Kidney glomerular epithelial cell (primary cell): ENCODE measurements around the gene MT3.

Source experiments
- DNase-seq: peaks from one replicate; lab custom pipeline; 2025; lab: John Stamatoyannopoulos, UW

The MT3 gene

GRCh38 chr16:56631197-56631596 is 41.9 kb downstream of the MT3 start:
- DNase-seq = no peak

- no peak for DNase-seq
Measured at GRCh38 chr16:56631832-56632155, 42.5 kb downstream of the MT3 start.

DNA sequence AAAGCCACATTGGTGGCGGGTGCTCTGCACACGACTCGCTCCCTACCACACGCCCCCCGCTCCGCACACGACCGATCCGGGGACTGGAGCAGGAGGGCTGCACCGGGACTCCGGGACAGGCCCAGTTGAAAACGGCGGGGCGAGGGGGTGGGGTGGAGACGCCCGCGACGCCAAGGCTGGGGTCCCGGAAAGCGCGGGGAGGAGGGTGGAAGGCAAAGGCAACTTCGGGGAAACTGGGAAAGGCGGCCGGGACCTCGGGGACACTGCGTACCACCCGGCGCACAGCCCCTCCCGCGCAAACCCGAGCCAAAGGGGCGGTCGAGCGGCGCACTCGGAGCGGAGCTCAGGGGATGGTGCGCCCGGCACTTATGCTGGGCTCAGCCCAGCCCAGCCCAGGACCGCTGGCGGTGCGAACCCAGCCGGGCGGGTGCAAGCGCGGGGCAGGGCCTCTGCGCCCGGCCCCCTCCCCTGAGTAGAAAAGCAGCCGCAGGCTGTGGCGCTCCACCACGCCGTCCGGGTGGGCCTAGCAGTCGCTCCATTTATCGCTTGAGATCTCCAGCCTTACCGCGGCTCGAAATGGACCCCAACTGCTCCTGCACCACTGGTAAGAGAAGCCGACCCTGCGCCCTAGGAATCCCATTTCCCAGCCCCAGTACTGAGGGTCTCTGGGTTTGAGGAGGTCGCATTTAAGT is 43.0 kb downstream of the MT3 start, which contains the start of gene MT1M:
Gene MT1M, plus strand, starts transcription at position 504 of the 692 bp plus-strand sequence. Its CDS starts 73 bp downstream, at position 577.
- no peak for DNase-seq

GRCh38 chr16:56632848-56633365 is 43.6 kb downstream of the MT3 start:
- no peak for DNase-seq

- DNase-seq = no peak
Measured at GRCh38 chr16:56633535-56633934, 44.2 kb downstream of the MT3 start.

- DNase-seq = no peak
Measured at GRCh38 chr16:56634715-56635440, 45.5 kb downstream of the MT3 start.

- no peak for DNase-seq
Measured at GRCh38 chr16:56635441-56635967, 46.2 kb downstream of the MT3 start.

DNA sequence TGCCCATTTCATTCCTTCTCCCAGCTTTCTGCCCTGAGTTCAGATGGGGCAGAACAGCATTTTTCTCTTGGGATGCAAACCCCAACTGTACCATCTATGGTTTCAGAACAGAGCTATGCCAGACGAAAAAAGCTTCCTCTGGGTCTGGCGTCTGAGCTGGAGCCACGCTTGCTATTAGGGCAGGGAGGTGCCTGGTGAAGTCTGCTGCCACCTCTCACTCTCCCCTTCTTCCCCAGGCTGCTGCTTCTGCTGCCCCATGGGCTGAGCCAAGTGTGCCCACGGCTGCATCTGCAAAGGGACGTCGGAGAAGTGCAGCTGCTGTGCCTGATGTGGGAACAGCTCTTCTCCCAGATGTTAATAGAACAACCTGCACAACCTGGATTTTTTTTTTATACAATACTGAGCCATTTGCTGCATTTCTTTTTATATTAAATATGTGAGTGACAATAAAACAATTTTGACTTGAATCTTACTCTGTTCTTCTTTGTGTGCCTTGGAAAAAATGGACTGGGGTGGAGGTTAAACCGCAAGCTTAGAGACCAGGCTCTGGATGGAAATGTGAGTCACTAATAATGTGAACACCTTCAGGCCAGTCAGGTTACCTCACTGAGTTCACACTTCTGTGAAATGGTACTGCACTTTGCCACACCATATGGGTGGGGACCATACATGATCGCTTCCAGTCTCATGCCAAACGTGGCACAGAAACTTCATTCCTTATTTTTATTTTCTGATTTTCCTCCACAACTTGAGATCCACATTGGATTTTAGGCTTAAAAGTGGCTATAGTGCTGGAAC is 47.5 kb downstream of the MT3 start:
- DNase-seq = no peak

GRCh38 chr16:56637814-56638750 is 48.8 kb downstream of the MT3 start, which contains the start of gene MT1A:
TSS of gene MT1A (plus strand) at chr16:56638666. CDS start at chr16:56638739, 73 bp downstream.
- no peak for DNase-seq

- no peak for DNase-seq
Measured at GRCh38 chr16:56639045-56639444, 49.7 kb downstream of the MT3 start.

DNA sequence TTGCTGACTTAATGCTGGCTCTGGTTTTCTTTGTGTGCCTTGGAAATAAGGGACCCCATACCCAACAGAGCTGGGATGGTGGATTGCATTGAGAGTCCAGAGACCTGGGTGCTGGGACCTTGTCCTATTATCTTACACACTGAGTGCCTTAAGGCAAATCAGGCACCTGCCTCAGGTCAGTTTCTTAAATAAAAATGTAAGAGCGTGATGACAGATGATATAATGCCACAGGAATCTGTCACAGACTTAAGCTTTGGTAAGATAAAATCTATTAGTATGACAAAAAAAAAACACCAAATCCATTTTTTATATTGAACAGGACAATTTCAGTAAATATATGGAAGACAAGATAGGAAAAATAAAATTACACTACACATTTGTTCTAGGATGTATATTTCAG is 50.7 kb downstream of the MT3 start:
- no peak for DNase-seq
